GM12878 (cell line): ENCODE results near the gene AP3S1. TPM values are rescaled to one million over a fixed set of nuclear protein-coding genes. Genes with fewer than 3 reads are reported as not detected.

Experiments
- ATAC-seq: fragments of 200-7000 bp; cut with Tn5 transposase; 3 replicates; pipeline ENCODE4 v1.9.1; 2020; ENCODE audit warnings: mild to moderate bottlenecking, moderate library complexity
- BruUV-seq: library from RNA; stranded (reverse); fragments of 400-500 nt; replicated peaks from 2 replicates; lab custom pipeline; 2021; lab: Mats Ljungman, UMichigan
- CTCF ChIA-PET: fragments of 300-600 bp; sonication (Branson Sonifier 250); formaldehyde crosslinking; extraction: SDS; loops from one replicate; lab custom pipeline; 2021; ENCODE audit warnings: inconsistent platforms; lab: Yijun Ruan, JAX
- POLR2A ChIA-PET: fragments of 350-600 bp; formaldehyde crosslinking; extraction: SDS; loops from one replicate; lab custom pipeline; 2021; ENCODE audit warnings: inconsistent platforms; lab: Charles Lee
- RAD21 ChIA-PET: fragments of 300-600 bp; sonication (Branson Sonifier 250); formaldehyde crosslinking; loops from one replicate; lab custom pipeline; 2023; ENCODE audit warnings: antibody characterized with exemption; ENCODE audit not compliant: unreplicated experiment; lab: Charles Lee
- SMC1A ChIA-PET: fragments of 300-600 bp; sonication (Branson Sonifier 250); formaldehyde crosslinking; loops from one replicate; lab custom pipeline; 2023; ENCODE audit not compliant: unreplicated experiment, uncharacterized antibody; lab: Charles Lee
- DNase-seq: peaks from one replicate; pipeline ENCODE4 v3.0.0-alpha.2; 2011; ENCODE audit warnings: low read depth, low spot score
- FAIRE-seq: peaks from 3 replicates; lab custom pipeline; 2011; peaks lifted over from hg19 to GRCh38; lab: Jason Lieb, UNC
- H2AFZ ChIP-seq: 2 replicates; pipeline ENCODE4 v1.6.0; 2011; ENCODE audit warnings: low read depth, low read length, control low read depth; ENCODE audit not compliant: control insufficient read depth
- H3K27ac ChIP-seq: 2 replicates; pipeline ENCODE4 v1.5.1; 2011; ENCODE audit warnings: control low read depth; ENCODE audit not compliant: control insufficient read depth, insufficient read depth
- H3K27me3 ChIP-seq, 2 experiments: replicated peaks in 1 of 2; 2 replicates each; pipeline versions ENCODE4 v1.6.0 to v1.6.1; 2011; ENCODE audit warnings: low read length in 1 of 2; ENCODE audit not compliant: control insufficient read depth in 2 of 2, insufficient read depth in 2 of 2
- H3K36me3 ChIP-seq, 2 experiments: 2 replicates each; pipeline ENCODE4 v1.5.1; 2011; ENCODE audit warnings: low read length in 1 of 2; ENCODE audit not compliant: control insufficient read depth in 2 of 2, insufficient read depth in 2 of 2
- H3K4me1 ChIP-seq: 2 replicates; pipeline ENCODE4 v1.6.1; 2011; ENCODE audit warnings: mild to moderate bottlenecking, low read length, moderate library complexity, mixed read lengths; ENCODE audit not compliant: control insufficient read depth, insufficient read depth
- H3K4me2 ChIP-seq: 2 replicates; pipeline ENCODE4 v1.6.0; 2011; ENCODE audit warnings: control low read depth; ENCODE audit not compliant: control insufficient read depth, insufficient read depth
- H3K4me3 ChIP-seq: fragments of 200-600 bp; sonication (generic); 2 replicates; pipeline ENCODE4 v1.5.1; 2016
- H3K79me2 ChIP-seq: 2 replicates; pipeline ENCODE4 v1.6.0; 2011; ENCODE audit warnings: low read length; ENCODE audit not compliant: control insufficient read depth, insufficient read depth
- H3K9ac ChIP-seq: 2 replicates; pipeline ENCODE4 v1.8.0; 2011; ENCODE audit warnings: low read length, control low read depth, mixed read lengths; ENCODE audit not compliant: control insufficient read depth, insufficient read depth
- H3K9me3 ChIP-seq: replicated peaks from 3 replicates; pipeline ENCODE4 v1.5.1; 2011; ENCODE audit warnings: mild to moderate bottlenecking, low read length; ENCODE audit not compliant: control insufficient read depth, insufficient read depth
- H4K20me1 ChIP-seq: 2 replicates; pipeline ENCODE4 v1.6.0; 2011; ENCODE audit not compliant: control insufficient read depth, insufficient read depth
- CTCF ChIP-seq, 3 experiments: IDR thresholded peaks in 2 of 3; conservative IDR thresholded peaks in 1 of 3; 2 replicates each; pipeline ENCODE4 v1.5.1; 2011; ENCODE audit warnings: low read depth in 3 of 3, low read length in 3 of 3, mild to moderate bottlenecking in 3 of 3, control low read depth in 2 of 3, moderate library complexity in 2 of 3, inconsistent platforms in 1 of 3, mixed read lengths in 1 of 3; ENCODE audit not compliant: control insufficient read depth in 2 of 3, insufficient read depth in 1 of 3; ENCODE audit errors: extremely low read depth in 1 of 3
- E2F8 ChIP-seq: fragments of 450-650 bp; IDR thresholded peaks from 2 replicates; pipeline ENCODE4 v1.6.1; 2018; ENCODE audit warnings: mild to moderate bottlenecking, low read depth, moderate library complexity; ENCODE audit not compliant: partially characterized antibody
- HDAC2 ChIP-seq: fragments of 200-600 bp; sonication (generic); IDR thresholded peaks from 2 replicates; pipeline ENCODE4 v1.6.1; 2017
- HDAC6 ChIP-seq: fragments of 200-600 bp; sonication (generic); IDR thresholded peaks from one replicate; pipeline ENCODE4 v1.8.0; 2017; ENCODE audit warnings: antibody characterized with exemption; ENCODE audit not compliant: unreplicated experiment
- LARP7 ChIP-seq: fragments of 450-650 bp; IDR thresholded peaks from 2 replicates; pipeline ENCODE4 v1.6.1; 2017; ENCODE audit warnings: mild to moderate bottlenecking
- RAD21 ChIP-seq: IDR thresholded peaks from 2 replicates; pipeline ENCODE4 v1.6.1; 2011; ENCODE audit warnings: mild to moderate bottlenecking, low read depth, low read length, moderate library complexity; ENCODE audit not compliant: insufficient read depth
- SMAD5 ChIP-seq: IDR thresholded peaks from 2 replicates; pipeline ENCODE4 v1.6.1; 2016; ENCODE audit warnings: antibody characterized with exemption, low read depth
- ZNF274 ChIP-seq: IDR thresholded peaks from one replicate; pipeline ENCODE4 v1.8.0; 2011; ENCODE audit not compliant: insufficient read length, insufficient read depth
- ZNF622 ChIP-seq: fragments of 450-650 bp; IDR thresholded peaks from 2 replicates; pipeline ENCODE4 v1.6.1; 2017; ENCODE audit warnings: mild to moderate bottlenecking, inconsistent platforms
- WGBS: methylation state at CpG from one replicate; pipeline ENCODE4 v1.1.6; 2016; ENCODE audit warnings: low lambda C conversion rate; ENCODE audit not compliant: insufficient replicate concordance, insufficient coverage; ENCODE audit errors: missing lambda C conversion rate; 5-methylcytosine and 5-hydroxymethylcytosine counted together
- in situ Hi-C: fragments of 300-500 bp; cut with MboI; formaldehyde crosslinking; loops from 9 replicates; pipeline ENCODE4 v1.14.3; 2018; ENCODE audit warnings: mixed read lengths
- intact Hi-C: fragments of 100-400 bp; cut with micrococcal nuclease; formaldehyde crosslinking; loops from one replicate; pipeline ENCODE4 v1.14.2; 2022; ENCODE audit not compliant: unreplicated experiment
- polyA plus RNA-seq, 11 experiments: library from polyadenylated mRNA; depleted of rRNA in 4 of 11; unstranded in 6 of 11; stranded (reverse) in 5 of 11; fragments of >200 nt; fragmentation: Nextera tagmentation in 4 of 11; fragmentation: Illumina TruSeq in 1 of 11; extraction: Ambion mirVana in 4 of 11; extraction: Trizol in 1 of 11; gene quantifications; 1 replicate in 1 of 11; 2 replicates in 10 of 11; pipeline versions ENCODE4 v1.2.1 to v1.2.3, GENCODE V29; 2011 to 2016; ENCODE audit warnings: inconsistent platforms in 2 of 11, missing spikeins in 2 of 11, low read depth in 1 of 11
- total RNA-seq, 4 experiments: library from RNA; depleted of rRNA in 3 of 4; stranded (reverse); fragments of >200 nt in 3 of 4; fragmentation: Illumina TruSeq in 1 of 4; extraction: Trizol in 1 of 4; gene quantifications; 2 replicates each; pipeline versions ENCODE4 v1.2.1 to v1.2.3, GENCODE V29; 2013 to 2021
- TF ChIP-seq, protein P1 (sequence below): fragments of 450-650 bp; IDR thresholded peaks from 2 replicates; pipeline ENCODE4 v1.6.1; 2018; ENCODE audit warnings: borderline replicate concordance, mild to moderate bottlenecking; ENCODE audit not compliant: partially characterized antibody

The AP3S1 gene
- total and polyA plus RNA-seq, 10 of the 15 experiments (the other 5 are each of a cell fraction or from before 2014, with no cell fraction given), result 36.4 to 137 (median 67.5) TPM

GRCh38 chr5:115857057-115857479 is 15.3 kb downstream of the AP3S1 start:
- Histone ChIP-seq H3K79me2 (peaks cover 69% of the 10 kb centered on the region), H3K27ac (no peak overlapping the region), H2AFZ (no peak overlapping the region), H3K36me3 (no peaks in the 10 kb centered on the region), H3K4me1 (no peaks in the 10 kb centered on the region)
- no peak for FAIRE-seq
- ChIA-PET RAD21 (no interaction called here), POLR2A (no interaction called here), CTCF (no interaction called here), SMC1A (no interaction called here)
- WGBS, result 100% methylated on average over 1 of the region's 1 CpG
- in situ Hi-C loops, result no loop called here
- no peak for TF ChIP-seq ZNF622
- TF ChIP-seq E2F8, result no peak
- no peak for TF ChIP-seq HDAC2
- TF ChIP-seq, protein P1, sequence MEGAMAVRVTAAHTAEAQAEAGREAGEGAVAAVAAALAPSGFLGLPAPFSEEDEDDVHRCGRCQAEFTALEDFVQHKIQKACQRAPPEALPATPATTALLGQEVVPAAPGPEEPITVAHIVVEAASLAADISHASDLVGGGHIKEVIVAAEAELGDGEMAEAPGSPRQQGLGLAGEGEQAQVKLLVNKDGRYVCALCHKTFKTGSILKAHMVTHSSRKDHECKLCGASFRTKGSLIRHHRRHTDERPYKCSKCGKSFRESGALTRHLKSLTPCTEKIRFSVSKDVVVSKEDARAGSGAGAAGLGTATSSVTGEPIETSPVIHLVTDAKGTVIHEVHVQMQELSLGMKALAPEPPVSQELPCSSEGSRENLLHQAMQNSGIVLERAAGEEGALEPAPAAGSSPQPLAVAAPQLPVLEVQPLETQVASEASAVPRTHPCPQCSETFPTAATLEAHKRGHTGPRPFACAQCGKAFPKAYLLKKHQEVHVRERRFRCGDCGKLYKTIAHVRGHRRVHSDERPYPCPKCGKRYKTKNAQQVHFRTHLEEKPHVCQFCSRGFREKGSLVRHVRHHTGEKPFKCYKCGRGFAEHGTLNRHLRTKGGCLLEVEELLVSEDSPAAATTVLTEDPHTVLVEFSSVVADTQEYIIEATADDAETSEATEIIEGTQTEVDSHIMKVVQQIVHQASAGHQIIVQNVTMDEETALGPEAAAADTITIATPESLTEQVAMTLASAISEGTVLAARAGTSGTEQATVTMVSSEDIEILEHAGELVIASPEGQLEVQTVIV, result no peak
- no peak for TF ChIP-seq RAD21
- no peak for TF ChIP-seq ZNF274
- no peak for TF ChIP-seq SMAD5
- TF ChIP-seq LARP7, result no peak
- no peak for TF ChIP-seq HDAC6
- no peak for TF ChIP-seq CTCF (IDR thresholded peaks at IDR 0.05 in 2 of 3, conservative IDR thresholded peaks at IDR 0.05 in 1 of 3; ENCODE audit: control insufficient read depth in 2 of 3, extremely low read depth in 1 of 3, insufficient read depth in 1 of 3, low read depth in 3 of 3, low read length in 3 of 3)
- TF ChIP-seq, all 136 proteins: peak for 0
- Histone ChIP-seq H3K9ac (no peak overlapping the region), H3K4me2 (no peak overlapping the region), H3K4me3 (no peak overlapping the region), H3K27me3 (no peaks in the 10 kb centered on the region), H3K9me3 (peaks cover 2% of the 10 kb centered on the region; the same call in 2 of the 3 replicates), H4K20me1 (no peaks in the 10 kb centered on the region)
- ATAC-seq (no peak), DNase-seq (no peak)
- intact Hi-C loops, result no loop called here
- no TSS peak for BruUV-seq
